Spleen (tissue), 11 donors: ENCODE data around the gene ADNP2. TPM values are rescaled to one million over a fixed set of nuclear protein-coding genes. Genes with fewer than 3 reads are reported as not detected.

ENCODE experiments used
- DNase-seq: peaks from one replicate; pipeline ENCODE4 v3.0.0-alpha.2; 2020
- H3K27ac ChIP-seq, 8 donors: fragments of 200-600 bp; sonication (generic) in 7 of 8; 1 replicate in 4 of 8; 2 replicates in 4 of 8; pipeline versions ENCODE4 v1.5.0 to v1.8.0; 2016 to 2021; ENCODE audit warnings: inconsistent platforms in 4 of 8, mild to moderate bottlenecking in 4 of 8, moderate library complexity in 1 of 8
- H3K27me3 ChIP-seq, 7 donors: fragments of 200-600 bp; sonication (generic) in 6 of 7; replicated peaks in 1 of 7; 1 replicate in 4 of 7; 2 replicates in 3 of 7; pipeline versions ENCODE4 v1.5.0 to v1.8.0; 2016 to 2021; ENCODE audit warnings: inconsistent platforms in 3 of 7, mild to moderate bottlenecking in 1 of 7
- H3K36me3 ChIP-seq, 6 donors: fragments of 200-600 bp; sonication (generic) in 5 of 6; 1 replicate in 4 of 6; 2 replicates in 2 of 6; pipeline versions ENCODE4 v1.5.0 to v1.8.0; 2016 to 2021; ENCODE audit warnings: inconsistent platforms in 2 of 6
- H3K4me1 ChIP-seq, 6 donors: fragments of 200-600 bp; sonication (generic) in 5 of 6; 1 replicate in 3 of 6; 2 replicates in 3 of 6; pipeline versions ENCODE4 v1.5.0 to v1.8.0; 2016 to 2021; ENCODE audit warnings: inconsistent platforms in 3 of 6
- H3K4me3 ChIP-seq, 8 donors: fragments of 200-600 bp; sonication (generic) in 7 of 8; 1 replicate in 4 of 8; 2 replicates in 4 of 8; pipeline versions ENCODE4 v1.5.0 to v1.8.0; 2016 to 2021; ENCODE audit warnings: inconsistent platforms in 4 of 8, mild to moderate bottlenecking in 4 of 8, moderate library complexity in 2 of 8
- H3K9me3 ChIP-seq, 8 donors: fragments of 200-600 bp; sonication (generic) in 7 of 8; 1 replicate in 4 of 8; 2 replicates in 4 of 8; pipeline versions ENCODE4 v1.5.0 to v1.8.0; 2016 to 2021; ENCODE audit warnings: inconsistent platforms in 4 of 8
- POLR2A ChIP-seq, 3 donors: fragments of 450-650 bp; IDR thresholded peaks; one replicate each; pipeline ENCODE4 v1.5.1; 2017; ENCODE audit warnings: antibody characterized with exemption in 3 of 3, mild to moderate bottlenecking in 1 of 3
- POLR2AphosphoS5 ChIP-seq, 3 donors: sonication (generic); formaldehyde crosslinking; IDR thresholded peaks; one replicate each; pipeline ENCODE4 v1.5.1; 2017; ENCODE audit warnings: antibody characterized with exemption in 3 of 3
- WGBS, 5 donors: extraction: QIAGEN DNeasy Blood & Tissue Kit in 3 of 5; methylation state at CpG; one replicate each; pipeline versions ENCODE4 v1.1.5 to v1.1.7; 2013 to 2018; 5-methylcytosine and 5-hydroxymethylcytosine counted together
- intact Hi-C: fragments of 100-400 bp; cut with DNase I; formaldehyde crosslinking; loops from one replicate; pipeline ENCODE4 v1.15.0; 2023; ENCODE audit warnings: low total_unique reads
- polyA plus RNA-seq, 3 donors: library from polyadenylated mRNA; stranded (reverse); fragments of 200-250 nt; gene quantifications; one replicate each; pipeline ENCODE4 v1.2.1, GENCODE V29; 2013
- total RNA-seq, 7 donors: library from RNA; depleted of rRNA in 3 of 7; stranded (reverse); fragments of >200 nt in 3 of 7; fragmentation: NEBNext Ultra II Directional in 4 of 7; extraction: Animal tissue kit (Norgen Biotek cat#: 25700) in 4 of 7; gene quantifications; one replicate each; pipeline versions ENCODE4 v1.1.0 to v1.2.1, GENCODE V29; 2016 to 2021
- TF ChIP-seq, protein P1 (sequence below), 11 experiments: fragments of 200-600 bp in 7 of 11; fragments of 450-650 bp in 4 of 11; sonication (generic) in 4 of 11; IDR thresholded peaks in 8 of 11; conservative IDR thresholded peaks in 3 of 11; 1 replicate in 7 of 11; 2 replicates in 4 of 11; pipeline versions ENCODE4 v1.4.0 to v1.8.0; 2016 to 2021; ENCODE audit warnings: antibody characterized with exemption in 11 of 11, inconsistent platforms in 4 of 11, mild to moderate bottlenecking in 1 of 11
- donor health status: healthy with polysubstance abuse.
- donor health status: DM: no; HTN: no; CAD: no; lungs with moderate emphysema.
- donor health status: DM: no; HTN: no; CAD: no.
- donor health status: Bipolar disorder and iron deficiency.
- donor health status: healthy.
- donor health status: DM: no; HTN: no; CAD: no.
- donor health status: DM: yes; HTN: yes; CAD: no.

The ADNP2 gene
- total and polyA plus RNA-seq, 10 donors: 3.5 to 20.6 (median 15.1) TPM

DNA sequence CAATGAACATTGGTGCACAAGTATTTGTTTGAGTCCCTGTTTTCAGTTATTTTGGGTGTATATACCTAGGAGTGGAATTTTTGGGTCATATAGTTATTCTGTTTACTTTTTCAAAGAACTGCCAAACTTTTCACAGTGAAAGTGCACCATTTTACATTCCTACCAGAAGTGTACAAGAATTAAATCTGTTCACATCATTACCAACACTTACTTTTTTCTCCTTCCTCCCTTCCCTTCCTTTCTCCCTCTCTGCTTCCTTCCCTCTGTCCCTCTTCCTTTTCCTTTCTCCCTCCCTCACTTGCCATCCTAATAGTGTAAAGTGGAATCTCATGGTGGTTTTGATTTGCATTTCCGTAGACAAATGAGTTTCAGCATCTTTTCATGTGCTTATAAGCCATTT is 11.9 kb downstream of the ADNP2 start:
- no peak for TF ChIP-seq POLR2A (IDR thresholded peaks at IDR 0.05)
- TF ChIP-seq, protein P1, sequence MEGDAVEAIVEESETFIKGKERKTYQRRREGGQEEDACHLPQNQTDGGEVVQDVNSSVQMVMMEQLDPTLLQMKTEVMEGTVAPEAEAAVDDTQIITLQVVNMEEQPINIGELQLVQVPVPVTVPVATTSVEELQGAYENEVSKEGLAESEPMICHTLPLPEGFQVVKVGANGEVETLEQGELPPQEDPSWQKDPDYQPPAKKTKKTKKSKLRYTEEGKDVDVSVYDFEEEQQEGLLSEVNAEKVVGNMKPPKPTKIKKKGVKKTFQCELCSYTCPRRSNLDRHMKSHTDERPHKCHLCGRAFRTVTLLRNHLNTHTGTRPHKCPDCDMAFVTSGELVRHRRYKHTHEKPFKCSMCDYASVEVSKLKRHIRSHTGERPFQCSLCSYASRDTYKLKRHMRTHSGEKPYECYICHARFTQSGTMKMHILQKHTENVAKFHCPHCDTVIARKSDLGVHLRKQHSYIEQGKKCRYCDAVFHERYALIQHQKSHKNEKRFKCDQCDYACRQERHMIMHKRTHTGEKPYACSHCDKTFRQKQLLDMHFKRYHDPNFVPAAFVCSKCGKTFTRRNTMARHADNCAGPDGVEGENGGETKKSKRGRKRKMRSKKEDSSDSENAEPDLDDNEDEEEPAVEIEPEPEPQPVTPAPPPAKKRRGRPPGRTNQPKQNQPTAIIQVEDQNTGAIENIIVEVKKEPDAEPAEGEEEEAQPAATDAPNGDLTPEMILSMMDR (IDR thresholded peaks at IDR 0.05 in 8 of 11, conservative IDR thresholded peaks at IDR 0.05 in 3 of 11): no peak
- no peak for TF ChIP-seq POLR2AphosphoS5 (IDR thresholded peaks at IDR 0.05)
- H3K4me1 ChIP-seq: peaks cover 0 to 8% (median 0%) of the 10 kb centered on the region in 6 donors
- H3K27ac ChIP-seq: no peak overlapping the region
- H3K9me3 ChIP-seq: no peaks in the 10 kb centered on the region
- peaks cover 0 to 50% (median 19%) of the 10 kb centered on the region in 6 donors for H3K36me3 ChIP-seq
- no peak for DNase-seq
- WGBS, 5 donors: 0 to 88% (median 78%) methylated on average over 1 of the region's 1 CpG; no CpG with 5 or more reads in 1 of the 5 donors
- no peaks in the 10 kb centered on the region for H3K27me3 ChIP-seq
- intact Hi-C loops: no loop called here
- H3K4me3 ChIP-seq: no peak overlapping the region

DNA sequence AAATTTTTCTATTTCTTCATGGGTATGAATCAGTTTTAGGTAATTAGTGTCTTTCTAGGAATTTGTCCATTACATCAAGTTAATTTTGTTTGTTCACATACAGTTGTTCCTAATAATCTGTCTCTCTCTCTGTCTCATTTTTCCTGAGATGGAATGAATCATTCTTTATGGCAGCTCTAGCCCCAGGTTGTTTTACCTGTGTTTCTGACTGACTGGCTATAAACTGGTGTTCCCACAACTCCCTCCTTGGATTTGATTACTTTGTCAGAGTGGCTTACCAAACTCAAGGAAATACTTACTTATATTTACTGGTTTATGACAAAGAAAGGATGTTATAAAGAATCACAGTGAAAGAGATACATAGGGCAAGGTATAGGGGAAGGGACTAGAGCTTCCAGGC is 15.1 kb downstream of the ADNP2 start:
- Histone ChIP-seq H3K27ac (no peak overlapping the region), H3K27me3 (no peaks in the 10 kb centered on the region), H3K4me3 (no peak overlapping the region), H3K4me1 (peaks cover 0 to 9% (median 0%) of the 10 kb centered on the region in 6 donors), H3K36me3 (peaks cover 0 to 38% (median 9%) of the 10 kb centered on the region in 6 donors), H3K9me3 (no peaks in the 10 kb centered on the region)
- intact Hi-C loops: no loop called here
- no peak for DNase-seq
- TF ChIP-seq, protein P1 (IDR thresholded peaks at IDR 0.05 in 8 of 11, conservative IDR thresholded peaks at IDR 0.05 in 3 of 11): no peak
- TF ChIP-seq POLR2AphosphoS5 (IDR thresholded peaks at IDR 0.05): no peak
- no peak for TF ChIP-seq POLR2A (IDR thresholded peaks at IDR 0.05)

DNA sequence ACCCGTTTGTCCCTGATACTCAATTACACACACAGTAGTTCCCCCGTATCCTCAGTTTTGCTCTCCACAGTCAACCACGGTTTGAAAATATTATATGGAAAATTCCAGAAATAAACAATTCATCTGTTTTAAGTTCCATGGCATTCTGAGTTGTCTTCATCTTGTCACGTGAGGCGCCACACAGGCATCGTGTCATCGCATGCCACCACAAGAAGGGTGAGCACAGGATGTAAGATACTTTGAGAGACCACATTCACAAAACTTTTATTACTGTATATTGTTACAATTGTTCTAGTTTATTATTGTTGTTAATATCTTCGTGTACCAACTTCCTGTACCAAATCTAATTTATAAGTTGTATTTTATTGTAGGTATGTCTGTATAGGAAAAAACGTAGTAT is 17.7 kb downstream of the ADNP2 start:
- intact Hi-C loops: no loop called here

DNA sequence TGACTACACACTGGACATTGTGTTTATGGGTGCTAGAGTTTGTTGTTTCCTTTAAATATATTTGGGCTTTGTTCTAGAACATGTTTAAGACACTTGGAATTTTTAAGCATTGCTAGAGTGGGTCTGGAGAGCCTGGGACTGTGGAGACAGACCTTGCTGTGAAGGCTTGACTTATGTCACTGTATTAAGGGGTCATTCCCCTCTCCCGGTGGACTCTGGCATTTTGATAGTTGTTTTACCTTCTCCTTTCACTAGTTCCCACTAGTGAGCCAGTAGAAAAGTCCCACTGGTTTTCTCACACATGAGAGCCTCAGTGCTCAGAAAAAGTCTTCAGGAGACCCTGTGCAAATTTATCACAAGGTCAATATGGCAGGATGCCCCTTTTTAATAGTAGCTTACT is 18.6 kb downstream of the ADNP2 start:
- WGBS, 5 donors: 73 to 100% (median 95%) methylated on average over 1 of the region's 1 CpG
- H3K9me3 ChIP-seq: no peaks in the 10 kb centered on the region
- intact Hi-C loops: no loop called here
- no peak overlapping the region for H3K4me3 ChIP-seq
- H3K27me3 ChIP-seq: no peaks in the 10 kb centered on the region
- H3K27ac ChIP-seq: no peak overlapping the region
- peaks cover 0 to 9% (median 0%) of the 10 kb centered on the region in 6 donors for H3K4me1 ChIP-seq
- peaks cover 0 to 20% (median 0%) of the 10 kb centered on the region in 6 donors for H3K36me3 ChIP-seq
- no peak for DNase-seq
- TF ChIP-seq POLR2A (IDR thresholded peaks at IDR 0.05) (no peak), POLR2AphosphoS5 (IDR thresholded peaks at IDR 0.05) (no peak)
- TF ChIP-seq, protein P1 (IDR thresholded peaks at IDR 0.05 in 8 of 11, conservative IDR thresholded peaks at IDR 0.05 in 3 of 11): no peak

More for the DNA sequence above, 17.7 kb downstream of the ADNP2 start:
- no peak for TF ChIP-seq POLR2A (IDR thresholded peaks at IDR 0.05)
- TF ChIP-seq, protein P1 (IDR thresholded peaks at IDR 0.05 in 8 of 11, conservative IDR thresholded peaks at IDR 0.05 in 3 of 11): no peak
- TF ChIP-seq POLR2AphosphoS5 (IDR thresholded peaks at IDR 0.05): no peak
- no peaks in the 10 kb centered on the region for H3K27me3 ChIP-seq
- H3K4me3 ChIP-seq: no peak overlapping the region
- H3K4me1 ChIP-seq: peaks cover 0 to 9% (median 0%) of the 10 kb centered on the region in 6 donors
- peaks cover 0 to 24% (median 0%) of the 10 kb centered on the region in 6 donors for H3K36me3 ChIP-seq
- no peak overlapping the region for H3K27ac ChIP-seq
- no peaks in the 10 kb centered on the region for H3K9me3 ChIP-seq
- DNase-seq: no peak
- WGBS, 5 donors: 81 to 96% (median 91%) methylated on average over 9 of the region's 9 CpGs
